Measurements from ENCODE around the gene OAT. TPM values are rescaled to one million over a fixed set of nuclear protein-coding genes. Genes with fewer than 3 reads are reported as not detected.

OAT gene
- total RNA-seq, 1 donor from 2014 or later: 157 TPM

DNA sequence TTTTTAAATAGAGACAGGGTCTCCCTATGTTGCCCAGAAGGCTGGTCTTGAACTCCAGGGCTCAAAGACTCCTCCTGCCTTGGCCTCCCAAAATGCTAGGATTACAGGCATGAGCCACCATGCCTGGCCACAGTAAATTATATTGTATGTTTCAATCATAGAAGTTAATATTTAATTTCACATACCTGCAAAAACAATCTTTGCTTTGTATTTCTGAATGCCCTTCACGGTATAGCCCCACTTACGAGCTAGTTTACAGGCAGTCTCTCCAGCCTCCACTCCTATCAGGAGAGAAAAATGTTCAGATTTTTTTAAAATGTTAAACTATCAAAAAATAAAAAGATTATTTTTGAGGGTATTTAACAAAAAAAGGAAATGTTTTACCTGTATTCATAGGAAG, 10.4 kb downstream of the OAT start:
- FAIRE-seq: no peak

DNA sequence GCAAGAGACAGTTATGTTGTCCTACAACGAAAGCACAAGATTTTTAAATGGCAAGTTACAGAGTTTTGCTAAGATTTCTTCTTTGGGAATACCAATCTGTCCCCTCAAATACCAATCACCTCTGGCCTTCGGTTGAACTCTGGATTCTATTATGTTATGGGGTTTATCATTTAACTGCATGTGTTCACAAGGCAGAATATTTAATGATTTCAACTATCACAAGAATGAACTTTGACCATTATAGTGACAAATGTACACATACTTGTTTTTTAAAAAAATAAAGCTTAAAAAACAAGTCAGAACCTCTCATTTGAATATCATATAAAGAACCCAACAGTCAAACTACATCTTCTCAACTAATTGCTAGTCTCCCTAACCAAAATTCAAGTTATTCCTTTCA, 11.3 kb downstream of the OAT start:
- DNase-seq (ENCODE audit: low spot score in 2 of 2) (no peak), FAIRE-seq (no peak)

More for the DNA sequence above, 10.4 kb downstream of the OAT start:
- no peak for DNase-seq (ENCODE audit: low spot score in 2 of 2)

DNA sequence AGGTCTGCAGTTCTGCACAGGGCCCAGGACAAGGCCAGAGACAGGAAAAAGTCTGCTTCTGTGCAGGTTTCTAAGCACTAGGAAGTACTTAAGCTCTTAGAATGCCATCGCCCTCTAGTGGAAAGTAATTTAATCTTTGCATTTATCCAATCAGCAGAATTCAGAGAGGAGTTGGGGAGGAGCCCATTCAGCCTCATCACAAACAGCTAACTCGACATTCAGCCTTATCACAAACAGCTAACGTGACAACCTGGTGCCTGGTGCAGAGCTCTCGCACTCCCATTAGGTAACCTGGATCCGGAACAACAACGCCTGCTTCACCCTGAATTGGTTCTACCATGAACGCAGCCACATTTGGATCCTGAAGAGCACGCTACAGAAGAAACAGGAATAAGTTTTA, 15.2 kb downstream of the OAT start:
- no peak for DNase-seq (ENCODE audit: low spot score in 2 of 2)
- FAIRE-seq: no peak

DNA sequence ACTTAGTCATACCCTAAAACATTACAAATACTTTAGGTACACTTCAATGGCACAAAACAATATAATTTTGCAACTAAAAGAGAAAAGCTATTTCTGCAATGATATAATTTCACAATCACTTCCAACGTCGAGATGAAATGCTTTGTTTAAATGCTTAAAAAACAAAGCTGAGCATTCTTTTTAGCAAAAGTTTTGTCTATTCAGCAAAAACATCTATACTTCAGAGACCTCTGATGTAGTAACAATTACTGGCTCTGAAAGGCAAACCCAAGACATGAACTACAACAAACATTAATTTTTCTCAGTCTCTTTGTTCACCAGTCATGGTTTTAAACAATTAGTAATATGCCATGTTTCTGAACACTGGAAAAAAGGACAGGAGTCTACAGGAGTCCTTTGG, 16.4 kb downstream of the OAT start:
- DNase-seq (ENCODE audit: low spot score in 2 of 2) (no peak), FAIRE-seq (no peak)

DNA sequence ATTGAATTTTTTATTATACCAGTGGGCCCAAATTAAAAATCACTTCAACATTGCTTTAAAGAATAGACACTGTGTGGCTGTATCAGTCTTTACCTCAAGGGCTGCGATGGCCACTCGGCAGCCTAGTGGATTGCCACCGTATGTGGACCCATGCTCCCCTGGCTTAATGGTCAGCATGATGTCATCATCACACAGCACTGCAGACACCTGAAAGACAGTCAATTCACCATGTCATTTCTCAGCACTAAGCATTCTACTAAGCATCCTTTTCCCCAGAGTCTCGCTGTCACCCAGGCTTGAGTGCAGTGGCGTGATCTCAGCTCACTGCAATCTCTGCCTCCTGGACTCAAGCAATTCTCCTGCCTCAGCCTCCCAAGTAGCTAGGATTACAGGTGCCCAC, 17.1 kb downstream of the OAT start:
- no peak for DNase-seq (ENCODE audit: low spot score in 2 of 2)
- FAIRE-seq: no peak

DNA sequence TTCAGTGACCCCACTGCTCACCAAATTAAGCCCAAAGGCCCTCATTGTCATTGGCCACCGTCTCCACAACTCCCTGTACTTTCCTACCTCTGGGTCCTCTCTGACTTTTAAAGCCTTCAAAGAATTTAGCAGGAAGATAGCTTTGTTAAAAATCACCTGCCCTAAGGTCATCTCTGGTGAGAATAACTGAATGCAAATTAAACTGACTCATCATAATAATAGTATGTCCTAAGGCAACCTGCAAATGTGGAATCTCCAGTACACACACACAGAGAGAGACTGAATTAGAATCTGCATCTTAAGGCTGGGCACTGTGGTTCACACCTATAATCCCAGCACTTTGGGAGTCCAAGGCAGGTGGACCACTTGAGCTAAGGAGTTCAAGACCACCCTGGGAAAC, 24.1 kb downstream of the OAT start:
- FAIRE-seq (no peak), DNase-seq (ENCODE audit: low spot score in 2 of 2) (no peak)

DNA sequence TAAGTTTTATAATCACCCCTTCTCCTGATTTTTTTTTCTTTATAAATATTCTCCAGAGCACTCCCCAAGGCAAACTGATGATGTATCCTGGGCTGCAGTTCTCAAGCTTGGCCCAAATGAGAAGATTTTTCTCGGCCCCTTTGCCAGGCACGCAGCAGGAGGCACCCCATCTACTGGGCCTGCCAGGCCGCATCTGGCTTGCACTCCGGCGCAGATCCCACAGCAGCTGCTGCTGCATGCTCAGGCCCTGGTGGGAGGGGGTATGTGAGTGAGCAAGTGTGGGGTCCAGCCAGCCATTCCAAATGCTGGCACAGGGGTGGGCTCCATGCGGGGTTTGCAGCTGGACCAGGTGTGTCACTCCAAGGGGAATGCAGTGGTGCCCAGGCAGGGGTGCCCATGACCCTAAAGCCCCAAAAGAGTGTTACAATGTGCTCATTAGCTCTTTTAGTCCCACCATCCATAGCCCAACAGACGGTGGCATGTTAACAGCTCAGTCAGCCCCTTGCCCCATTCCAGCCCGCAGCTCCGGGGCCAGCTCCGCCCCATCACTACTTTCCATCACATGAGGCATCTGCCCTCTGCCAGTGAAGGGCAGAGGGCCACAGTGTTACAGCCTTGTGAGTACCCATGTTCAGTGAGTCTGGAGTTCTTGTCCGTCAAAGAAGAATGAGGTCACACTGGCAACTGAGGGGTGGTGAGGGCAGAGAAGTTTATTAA, 25.9 kb downstream of the OAT start:
- DNase-seq (ENCODE audit: low spot score in 2 of 2): no peak
- FAIRE-seq: no peak

DNA sequence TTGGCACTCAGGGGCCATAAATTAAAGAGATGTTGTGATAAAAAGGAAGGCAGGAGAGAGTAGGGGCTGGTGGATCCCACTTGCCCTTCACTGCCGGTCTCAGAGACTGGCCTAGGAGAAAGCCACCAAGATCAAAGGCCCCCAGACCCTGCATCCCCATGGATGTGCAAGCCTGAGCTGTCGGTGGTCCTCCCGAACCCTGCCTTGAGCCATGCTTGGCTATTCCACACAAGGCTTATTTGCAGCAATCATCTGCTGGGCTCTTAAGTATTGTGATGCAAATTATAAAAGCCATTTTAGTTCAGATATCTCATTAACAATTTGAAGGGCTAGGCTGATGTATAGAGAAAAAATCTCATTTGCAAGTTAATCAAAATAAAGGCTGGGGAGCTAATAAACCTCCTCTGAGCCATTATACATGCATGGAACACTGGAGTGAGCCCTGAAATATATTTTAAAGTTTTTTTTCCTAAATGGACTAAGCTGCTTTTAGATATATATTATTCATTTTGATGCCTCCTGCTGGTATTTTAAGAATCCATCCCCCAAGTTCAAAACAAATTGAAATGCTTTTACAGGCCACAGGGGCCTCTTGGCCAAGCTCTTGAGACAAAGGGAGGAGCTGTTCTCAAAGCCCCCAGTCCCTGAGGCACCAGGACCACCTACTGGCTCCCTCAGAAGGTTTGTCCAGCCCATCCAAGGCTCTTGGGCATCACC, 28.1 kb downstream of the OAT start:
- DNase-seq (ENCODE audit: low spot score in 2 of 2): no peak
- no peak for FAIRE-seq

DNA sequence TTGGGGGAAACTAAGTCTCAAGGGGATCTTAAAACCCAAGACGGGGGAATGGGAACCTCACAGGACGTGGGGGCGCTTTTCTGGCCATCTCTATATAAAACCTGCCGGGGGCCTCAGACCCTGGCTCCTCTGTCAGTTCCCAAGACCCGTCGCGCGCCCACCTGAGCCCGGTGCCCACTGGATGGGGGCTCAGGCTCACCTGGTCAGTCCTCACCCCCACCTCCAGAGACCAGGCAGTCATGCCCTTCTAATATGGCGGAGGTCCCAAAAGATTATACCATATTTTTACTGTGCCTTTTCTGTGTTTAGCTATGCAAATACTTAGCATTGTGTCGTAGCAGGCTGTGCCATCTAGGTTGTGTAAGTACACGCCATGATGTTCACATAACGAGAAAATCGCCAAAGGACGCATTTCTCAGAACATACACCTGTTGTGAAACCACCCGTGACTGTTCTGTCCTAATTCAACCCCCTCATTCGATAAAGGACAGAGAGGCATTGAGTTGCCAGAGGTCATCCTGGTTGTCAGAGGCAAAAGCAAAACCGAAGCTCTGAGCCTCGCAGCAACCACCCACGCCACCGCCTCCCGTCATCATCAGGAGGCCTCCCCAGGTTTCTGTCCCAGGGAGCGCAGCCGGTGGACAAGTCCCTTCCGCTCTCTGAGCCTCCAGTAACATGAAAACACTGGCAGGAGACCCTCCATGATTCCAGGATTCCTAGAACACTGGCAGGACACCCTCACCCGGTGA, 28.9 kb downstream of the OAT start:
- no peak for FAIRE-seq
- no peak for DNase-seq (ENCODE audit: low spot score in 2 of 2)

DNA sequence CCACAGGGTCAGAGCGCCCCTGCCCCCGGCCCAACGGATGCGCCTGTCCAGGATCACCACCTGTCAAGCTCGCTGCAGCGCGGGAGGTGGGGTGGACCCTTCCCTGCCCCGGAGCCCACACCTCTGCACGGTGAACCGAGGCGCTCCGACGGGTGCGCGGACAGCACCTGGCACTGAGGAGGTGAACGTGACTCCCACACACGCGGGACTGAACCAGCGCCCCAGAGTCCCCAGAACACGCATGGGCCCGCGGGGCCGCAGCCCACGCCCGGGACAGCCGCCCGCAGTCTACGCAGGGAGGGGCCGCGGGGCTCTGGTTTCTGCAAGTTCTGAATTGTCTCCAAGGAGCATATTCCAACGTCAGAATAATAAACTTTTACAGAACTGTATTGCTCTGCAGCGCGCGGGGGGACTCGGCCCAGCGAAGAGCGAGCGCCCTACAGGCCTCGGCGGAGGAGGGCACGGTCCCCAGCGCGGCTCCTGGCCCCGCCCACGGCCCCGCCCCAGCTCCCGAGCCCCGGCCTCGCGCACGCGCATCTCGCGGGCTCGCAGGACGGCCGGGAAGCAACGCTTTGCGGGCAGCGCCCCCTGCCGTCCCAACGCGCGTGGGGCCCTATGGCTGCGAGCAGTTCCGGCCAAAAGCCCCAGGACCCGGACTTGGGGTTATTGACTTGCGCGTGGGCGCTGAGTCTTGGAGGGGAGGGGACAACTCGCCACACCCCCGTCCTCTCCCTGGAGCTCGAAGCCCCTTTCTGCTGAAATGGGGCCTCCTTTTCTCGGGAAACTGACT, 29.7 kb downstream of the OAT start:
- DNase-seq (ENCODE audit: low spot score in 2 of 2) (peak; percentile 96 to 99), FAIRE-seq (no peak)

DNA sequence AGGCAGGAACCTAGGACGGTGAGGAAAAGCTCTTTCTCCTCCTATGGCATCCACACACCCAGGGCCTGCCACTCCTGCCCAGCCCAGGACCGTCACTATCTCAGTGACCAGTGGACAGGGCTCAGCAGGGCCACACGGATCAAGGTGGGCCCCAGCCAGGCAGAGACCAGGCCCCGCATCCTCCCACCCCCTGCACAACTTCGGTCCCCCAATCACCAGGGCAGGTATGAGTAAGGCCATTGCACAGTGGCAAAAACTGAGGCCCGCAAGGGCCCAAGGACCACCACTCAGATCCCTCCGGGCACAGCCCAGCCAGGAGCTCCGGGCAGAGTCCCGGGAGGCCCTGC, 30.3 kb downstream of the OAT start:
- FAIRE-seq (no peak), DNase-seq (ENCODE audit: low spot score in 2 of 2) (no peak)

DNA sequence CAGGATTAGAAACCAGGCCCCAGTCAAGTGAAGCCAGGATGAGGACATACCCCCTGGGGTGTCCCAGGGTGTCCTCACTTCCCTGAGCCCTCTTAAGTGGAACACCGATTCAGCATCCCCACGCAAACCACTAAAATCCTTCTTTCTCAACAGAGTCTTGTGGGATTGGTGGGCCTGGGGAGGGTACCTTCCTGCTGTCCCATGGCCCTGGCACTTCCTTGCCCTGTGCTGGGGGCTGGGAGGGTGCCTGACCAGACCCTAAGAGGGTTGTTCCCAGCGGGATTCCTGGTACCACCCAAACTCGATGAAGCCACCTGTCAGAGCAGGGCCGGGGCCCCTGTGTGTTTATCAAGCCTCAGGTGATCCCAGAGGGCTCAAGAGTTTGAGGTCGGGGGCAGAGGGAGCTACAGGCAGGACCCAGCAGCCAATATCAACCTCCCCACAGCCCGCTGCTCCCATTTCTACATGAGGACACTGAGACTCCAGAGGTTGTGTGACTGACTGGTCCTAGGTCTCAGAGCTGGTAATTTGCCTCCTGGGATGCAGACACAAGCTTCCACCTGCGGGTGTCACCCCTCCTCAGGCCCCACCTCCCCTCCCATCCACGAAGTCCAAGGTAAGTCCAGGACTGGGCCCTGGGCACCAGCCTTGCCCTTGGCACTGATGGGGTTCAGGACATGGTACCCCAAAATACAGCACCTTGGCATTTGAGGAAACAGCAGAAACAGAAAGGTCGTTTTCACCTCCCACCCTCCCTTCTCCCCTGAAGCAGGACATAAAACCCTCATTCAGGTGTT, 31.4 kb downstream of the OAT start:
- DNase-seq (ENCODE audit: low spot score in 2 of 2) (no peak), FAIRE-seq (no peak)

DNA sequence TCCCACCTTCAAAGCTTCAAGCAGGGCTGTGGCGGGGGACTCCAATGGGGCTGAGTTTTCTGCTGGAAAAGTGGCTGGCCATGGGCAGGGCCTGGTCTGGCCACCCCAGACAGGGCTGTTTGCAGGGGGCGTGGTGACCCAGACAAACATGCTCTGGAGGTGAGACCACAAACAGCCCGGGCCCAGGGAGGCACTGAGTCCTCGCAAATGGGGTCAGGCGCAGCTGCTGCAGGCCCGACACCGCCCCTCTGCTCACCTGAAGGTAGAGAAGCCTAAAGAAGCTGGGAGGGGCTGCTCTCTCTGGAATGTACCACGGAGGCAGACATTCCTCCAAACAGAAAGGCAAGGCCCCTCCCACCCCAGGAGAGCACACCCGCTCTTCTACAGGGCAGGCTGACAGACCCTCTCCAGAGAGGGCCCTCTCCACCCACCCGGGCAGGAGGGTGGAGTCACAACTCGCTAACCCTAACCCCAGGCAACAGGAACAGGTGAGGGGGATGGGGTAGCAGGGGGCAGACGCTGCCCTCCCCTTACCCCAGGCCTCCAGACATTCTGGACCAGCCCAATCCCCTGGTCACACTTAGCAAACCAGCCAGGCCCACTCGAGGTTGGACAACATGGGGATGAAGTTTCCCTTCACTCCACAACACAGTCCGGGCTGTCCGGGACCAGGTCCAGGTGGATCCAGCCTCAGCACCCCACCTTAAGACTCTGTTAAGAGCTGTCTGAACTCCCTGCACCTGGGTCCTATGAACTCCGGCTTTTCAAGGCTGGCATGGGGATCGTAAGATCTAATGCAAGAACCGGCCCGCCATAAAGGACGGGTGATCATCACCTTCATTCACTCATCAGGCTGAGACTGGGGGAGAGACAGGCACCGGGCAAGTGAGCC, 32.3 kb downstream of the OAT start:
- FAIRE-seq (no peak), DNase-seq (ENCODE audit: low spot score in 2 of 2) (no peak)

DNA sequence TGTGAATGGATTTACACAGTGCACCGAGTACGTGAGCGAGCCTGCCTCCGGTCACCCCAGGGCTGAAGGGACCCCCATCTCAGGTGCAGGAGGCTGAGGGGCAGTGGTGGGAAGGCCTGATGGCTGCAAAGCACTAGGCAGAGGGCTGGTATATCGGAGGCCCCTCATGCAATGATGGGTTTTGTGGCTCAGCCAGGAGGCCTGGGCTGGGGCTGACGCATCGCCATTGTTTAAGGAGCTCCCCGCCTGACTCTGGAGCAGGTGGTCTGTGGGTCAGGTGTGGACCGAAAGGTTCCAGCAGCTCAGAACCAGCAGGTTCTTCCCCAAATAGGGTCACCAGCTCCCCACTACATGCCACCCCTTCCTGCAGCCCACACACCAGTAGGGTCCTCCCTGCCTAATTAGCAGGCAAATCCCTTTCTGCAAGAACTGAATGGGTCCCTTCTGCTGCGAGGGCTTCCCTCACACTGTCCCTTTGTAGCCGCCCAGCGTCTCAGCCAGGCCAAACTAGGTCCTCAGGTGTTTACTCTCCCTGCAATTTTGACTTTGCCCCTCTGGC, 33.0 kb downstream of the OAT start:
- no peak for DNase-seq (ENCODE audit: low spot score in 2 of 2)
- no peak for FAIRE-seq

DNA sequence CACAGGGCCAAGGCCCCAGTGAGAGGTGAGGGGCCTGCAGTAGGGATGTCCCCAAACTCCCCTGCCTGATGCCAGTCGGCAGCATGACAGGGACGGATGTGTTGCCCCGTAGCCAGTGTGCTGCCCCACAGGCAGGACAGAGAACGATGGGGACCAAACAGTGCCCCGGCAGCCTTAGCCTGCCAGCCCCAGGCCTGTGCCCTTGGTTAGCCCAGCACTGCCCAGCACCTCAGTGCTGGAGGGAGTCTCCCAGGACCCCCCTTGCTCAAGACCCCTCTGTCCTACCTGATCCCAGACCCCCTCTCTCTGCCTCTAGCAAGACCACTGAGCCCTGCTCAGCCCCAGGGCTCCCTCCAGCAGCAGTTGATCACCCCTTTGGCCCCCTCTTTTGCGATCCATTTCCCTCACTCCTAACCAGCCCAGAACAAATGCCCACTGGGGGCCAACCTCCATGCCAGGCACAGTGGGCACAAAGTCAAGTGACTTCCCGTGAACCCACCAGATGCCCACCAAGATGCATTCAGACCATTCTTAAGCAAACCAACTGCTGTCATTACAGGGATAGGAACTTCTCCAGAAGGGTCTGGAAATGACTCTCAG, 34.0 kb downstream of the OAT start:
- no peak for FAIRE-seq
- no peak for DNase-seq (ENCODE audit: low spot score in 2 of 2)

DNA sequence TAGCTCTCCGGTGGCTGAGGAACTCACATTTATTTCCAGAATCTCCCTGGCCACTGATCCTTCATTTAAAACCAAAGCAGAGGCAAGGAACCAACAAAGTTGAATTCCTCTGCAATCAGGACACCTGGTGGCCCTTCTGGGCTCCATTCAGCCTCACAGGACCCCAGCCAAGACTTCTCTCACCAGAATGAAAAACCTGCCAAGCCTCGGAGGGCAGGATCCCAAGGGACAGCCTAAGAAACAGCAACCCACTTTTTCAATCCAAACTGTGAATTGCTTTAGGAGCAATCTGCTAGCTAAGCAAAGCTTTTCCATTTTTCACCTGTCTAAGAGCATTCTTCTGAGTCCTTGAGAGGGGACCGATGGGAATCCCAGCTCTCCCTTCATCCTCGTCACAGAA, 34.6 kb downstream of the OAT start:
- DNase-seq (ENCODE audit: low spot score in 2 of 2) (no peak), FAIRE-seq (no peak)

DNA sequence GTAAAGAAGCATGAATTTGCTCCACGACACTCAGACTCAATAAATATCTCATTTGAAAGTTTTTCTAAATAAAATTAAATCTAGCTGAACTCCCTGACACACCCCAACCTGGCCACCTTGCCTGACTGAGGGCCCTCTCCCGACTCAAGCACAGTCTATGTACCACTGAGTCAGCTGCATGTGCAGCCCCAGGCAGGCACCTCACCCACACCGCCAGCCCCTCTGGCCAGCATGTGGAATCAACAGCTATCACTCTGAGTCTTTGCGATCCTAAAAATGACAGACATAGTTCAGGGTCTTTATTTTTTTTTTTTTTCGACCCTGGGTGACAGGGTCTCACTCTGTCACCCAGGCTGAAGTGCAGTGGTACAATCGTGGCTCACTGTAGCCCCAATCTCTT, 35.2 kb downstream of the OAT start:
- DNase-seq (ENCODE audit: low spot score in 2 of 2) (no peak), FAIRE-seq (no peak)

DNA sequence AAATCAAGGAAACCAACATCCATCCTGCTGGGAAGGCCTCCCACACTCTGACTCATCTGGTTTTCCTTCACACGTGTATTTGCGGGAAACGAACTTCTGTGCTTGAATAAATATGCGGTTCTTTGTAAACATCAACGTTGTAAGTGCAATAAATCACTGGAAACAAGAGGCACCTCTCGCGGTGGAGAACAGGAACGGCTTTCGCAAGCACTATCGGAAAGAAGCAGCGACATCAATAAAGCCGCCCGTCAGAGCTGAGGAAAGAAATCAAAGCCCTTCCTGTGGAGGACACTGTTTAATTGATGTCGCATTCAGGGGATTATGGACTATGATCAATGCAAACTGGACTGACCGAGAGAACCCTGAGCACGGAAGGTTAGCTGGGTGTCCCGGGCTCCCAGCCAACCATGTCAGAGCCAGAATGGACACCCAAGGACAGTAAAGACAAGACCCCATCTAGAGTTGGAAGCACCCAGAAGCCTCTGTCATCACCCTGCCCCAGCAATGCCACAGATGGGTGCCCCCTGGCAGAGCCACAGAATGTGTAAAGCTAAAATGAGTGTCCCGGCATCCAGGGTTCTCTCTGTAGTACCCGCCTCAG, 37.6 kb downstream of the OAT start:
- no peak for FAIRE-seq
- DNase-seq (ENCODE audit: low spot score in 2 of 2): no peak

Measured in frontal cortex (tissue), 4 donors.